Measurements from ENCODE around the gene TLCD5. TPM values are rescaled to one million over a fixed set of nuclear protein-coding genes. Genes with fewer than 3 reads are reported as not detected.
A peak's percentile ranks its signal among the peaks of the same experiment; 100 is the strongest.

The TLCD5 gene
- total RNA-seq, 1 donor from 2014 or later, result 11.6 TPM

GRCh38 chr11:120329556-120329955 lies 4.5 kb downstream of the TLCD5 start:
- Mint-ChIP-seq H3K9me3 (no peaks in the 10 kb centered on the region), H3K4me1 (ENCODE audit: unreplicated experiment) (peaks cover 23% of the 10 kb centered on the region), H3K27ac (no peak overlapping the region), H3K4me3 (no peak overlapping the region), H3K36me3 (peaks cover 9% of the 10 kb centered on the region), H3K27me3 (peaks cover 6% of the 10 kb centered on the region)
- no peak for DNase-seq (ENCODE audit: extremely low spot score, unreplicated experiment)
- no peak for TF ChIP-seq CTCF (conservative IDR thresholded peaks at IDR 0.05)

GRCh38 chr11:120330045-120330444 lies 4.9 kb downstream of the TLCD5 start:
- no peak for DNase-seq (ENCODE audit: extremely low spot score, unreplicated experiment)
- TF ChIP-seq CTCF (conservative IDR thresholded peaks at IDR 0.05), result no peak

GRCh38 chr11:120331301-120331996 lies 6.3 kb downstream of the TLCD5 start:
- no peak for DNase-seq (ENCODE audit: extremely low spot score, unreplicated experiment)
- Mint-ChIP-seq H3K4me1 (ENCODE audit: unreplicated experiment) (peaks cover 15% of the 10 kb centered on the region), H3K9me3 (no peaks in the 10 kb centered on the region), H3K4me3 (no peak overlapping the region), H3K27ac (no peak overlapping the region), H3K36me3 (peaks cover 9% of the 10 kb centered on the region), H3K27me3 (no peaks in the 10 kb centered on the region)
- TF ChIP-seq CTCF (conservative IDR thresholded peaks at IDR 0.05), result no peak

More at GRCh38 chr11:120330045-120330444, 4.9 kb downstream of the TLCD5 start:
- Mint-ChIP-seq H3K4me3 (no peak overlapping the region), H3K27ac (no peak overlapping the region), H3K27me3 (peaks cover 2% of the 10 kb centered on the region), H3K4me1 (ENCODE audit: unreplicated experiment) (peaks cover 23% of the 10 kb centered on the region), H3K9me3 (no peaks in the 10 kb centered on the region), H3K36me3 (peaks cover 9% of the 10 kb centered on the region)

GRCh38 chr11:120332822-120333716 lies 8.0 kb downstream of the TLCD5 start:
- Mint-ChIP-seq H3K36me3 (peaks cover 9% of the 10 kb centered on the region), H3K4me3 (no peak overlapping the region)
- no peak for TF ChIP-seq CTCF (conservative IDR thresholded peaks at IDR 0.05)

GRCh38 chr11:120333801-120334200 lies 8.7 kb downstream of the TLCD5 start:
- no peak overlapping the region for H3K27ac Mint-ChIP-seq
- peaks cover 8% of the 10 kb centered on the region for H3K4me1 Mint-ChIP-seq (ENCODE audit: unreplicated experiment)
- DNase-seq (ENCODE audit: extremely low spot score, unreplicated experiment), result no peak
- no peaks in the 10 kb centered on the region for H3K27me3 Mint-ChIP-seq
- no peak for TF ChIP-seq CTCF (conservative IDR thresholded peaks at IDR 0.05)
- no peaks in the 10 kb centered on the region for H3K9me3 Mint-ChIP-seq
- peaks cover 5% of the 10 kb centered on the region for H3K36me3 Mint-ChIP-seq
- H3K4me3 Mint-ChIP-seq, result no peak overlapping the region

More at GRCh38 chr11:120332822-120333716, 8.0 kb downstream of the TLCD5 start:
- DNase-seq (ENCODE audit: extremely low spot score, unreplicated experiment), result no peak
- no peaks in the 10 kb centered on the region for H3K9me3 Mint-ChIP-seq
- H3K27me3 Mint-ChIP-seq, result no peaks in the 10 kb centered on the region
- peak overlapping the region; percentile 3 for H3K27ac Mint-ChIP-seq
- peaks cover 4% of the 10 kb centered on the region for H3K4me1 Mint-ChIP-seq (ENCODE audit: unreplicated experiment)
